HG02870 (cell line): Measurements from ENCODE around the gene HECTD2.
"Not testable (repeated sequence)": the region's sequence is repeated elsewhere in the genome, so short reads cannot be mapped to it uniquely, and the experiment has no call there.

ENCODE experiments used
- ATAC-seq: cut with Tn5 transposase; IDR thresholded peaks from one replicate; pipeline ENCODE4 v1.9.1; 2021; ENCODE audit warnings: mild to moderate bottlenecking, moderate library complexity; ENCODE audit not compliant: unreplicated experiment

Gene HECTD2

GRCh38 chr10:91412354-91413087, 2.4 kb downstream of the HECTD2 start:
- no peak for ATAC-seq

- ATAC-seq: no peak
Measured at GRCh38 chr10:91415816-91416215, 5.7 kb downstream of the HECTD2 start.

- ATAC-seq: no peak
Measured at GRCh38 chr10:91416339-91416855, 6.3 kb downstream of the HECTD2 start.

GRCh38 chr10:91418416-91418815, 8.3 kb downstream of the HECTD2 start:
- no peak for ATAC-seq

GRCh38 chr10:91420868-91421267, 10.7 kb downstream of the HECTD2 start:
- ATAC-seq: no peak

DNA sequence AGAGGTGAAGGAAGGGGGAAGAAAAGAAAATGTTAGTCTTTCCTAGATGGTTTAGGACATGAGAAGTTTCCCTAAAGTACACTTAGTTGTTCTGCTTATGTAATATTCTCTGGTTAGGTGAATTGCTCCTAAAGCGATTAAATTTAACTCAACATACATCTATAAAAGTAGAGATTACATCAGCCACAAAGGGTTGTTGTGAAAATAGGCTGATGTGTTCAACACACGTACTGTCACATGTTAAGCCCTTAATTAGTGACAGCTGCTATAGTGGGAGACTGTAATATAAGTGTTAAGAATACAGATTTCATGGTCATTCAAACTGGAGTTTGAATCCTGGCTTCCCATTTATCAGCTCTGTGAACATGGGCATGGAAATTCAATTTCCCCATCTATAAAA, 12.8 kb downstream of the HECTD2 start:
- no peak for ATAC-seq

- peak; percentile 66 for ATAC-seq
Measured at GRCh38 chr10:91424016-91424415, 13.9 kb downstream of the HECTD2 start.

DNA sequence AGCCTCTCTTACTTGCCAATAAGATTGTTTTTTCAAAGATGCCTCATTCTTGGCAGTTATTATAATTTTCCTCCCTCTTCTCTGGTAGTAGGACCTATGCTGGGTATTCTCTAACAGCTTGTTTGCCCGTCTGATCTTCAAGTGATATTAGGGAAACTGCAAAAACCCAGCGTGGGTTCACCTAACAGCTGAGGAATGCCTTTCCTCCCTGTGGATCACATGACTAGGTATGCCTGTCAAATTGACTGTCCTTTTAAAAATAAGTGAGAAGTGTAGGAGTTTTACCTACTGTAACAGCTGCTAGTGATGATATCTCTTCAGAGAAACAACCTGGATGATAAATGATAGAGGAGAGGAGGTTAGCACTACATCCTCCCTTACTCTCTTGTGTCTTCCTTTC, 22.0 kb downstream of the HECTD2 start:
- no peak for ATAC-seq

GRCh38 chr10:91433620-91434019, 23.5 kb downstream of the HECTD2 start:
- no peak for ATAC-seq

DNA sequence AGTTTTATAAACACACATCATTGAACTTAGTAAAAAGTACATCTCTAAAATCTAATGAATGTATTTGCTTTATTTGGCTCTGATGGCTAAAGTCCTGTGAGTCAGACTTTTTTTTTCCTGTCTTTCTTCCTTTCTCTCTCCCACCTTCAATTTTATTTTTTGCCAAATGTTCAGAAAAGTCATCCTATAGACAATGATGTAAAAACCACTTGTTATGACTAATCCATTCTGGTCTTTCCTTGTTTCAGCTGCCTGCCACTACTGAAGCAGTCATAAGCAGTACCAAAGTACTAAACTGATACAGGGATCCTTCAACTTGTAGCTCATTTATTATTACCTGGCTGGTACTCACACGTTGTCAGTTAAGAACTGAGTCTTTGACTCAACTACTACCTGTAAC, 23.9 kb downstream of the HECTD2 start:
- ATAC-seq: no peak

DNA sequence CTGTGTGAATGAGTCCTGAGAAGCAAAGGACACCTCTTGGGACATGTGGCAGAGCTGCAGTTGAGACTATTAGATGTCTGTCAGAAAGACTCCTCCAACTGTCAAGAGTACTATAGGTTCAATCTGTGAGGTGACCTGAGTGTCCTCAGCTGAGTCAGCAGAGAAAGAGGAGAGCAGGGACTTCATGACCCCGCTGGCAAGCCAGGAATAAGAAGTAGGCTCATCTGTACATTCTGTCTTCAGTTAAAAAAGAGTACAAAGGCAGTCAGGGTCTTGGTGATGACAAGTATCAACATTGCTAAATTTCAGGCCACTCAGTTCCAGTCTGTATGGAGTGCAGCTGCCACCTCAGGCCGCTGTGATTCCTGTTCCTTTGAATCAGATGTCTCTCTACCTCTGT, 25.1 kb downstream of the HECTD2 start:
- no peak for ATAC-seq

- ATAC-seq: not testable (repeated sequence)
Measured at GRCh38 chr10:91438228-91438627, 28.1 kb downstream of the HECTD2 start.

DNA sequence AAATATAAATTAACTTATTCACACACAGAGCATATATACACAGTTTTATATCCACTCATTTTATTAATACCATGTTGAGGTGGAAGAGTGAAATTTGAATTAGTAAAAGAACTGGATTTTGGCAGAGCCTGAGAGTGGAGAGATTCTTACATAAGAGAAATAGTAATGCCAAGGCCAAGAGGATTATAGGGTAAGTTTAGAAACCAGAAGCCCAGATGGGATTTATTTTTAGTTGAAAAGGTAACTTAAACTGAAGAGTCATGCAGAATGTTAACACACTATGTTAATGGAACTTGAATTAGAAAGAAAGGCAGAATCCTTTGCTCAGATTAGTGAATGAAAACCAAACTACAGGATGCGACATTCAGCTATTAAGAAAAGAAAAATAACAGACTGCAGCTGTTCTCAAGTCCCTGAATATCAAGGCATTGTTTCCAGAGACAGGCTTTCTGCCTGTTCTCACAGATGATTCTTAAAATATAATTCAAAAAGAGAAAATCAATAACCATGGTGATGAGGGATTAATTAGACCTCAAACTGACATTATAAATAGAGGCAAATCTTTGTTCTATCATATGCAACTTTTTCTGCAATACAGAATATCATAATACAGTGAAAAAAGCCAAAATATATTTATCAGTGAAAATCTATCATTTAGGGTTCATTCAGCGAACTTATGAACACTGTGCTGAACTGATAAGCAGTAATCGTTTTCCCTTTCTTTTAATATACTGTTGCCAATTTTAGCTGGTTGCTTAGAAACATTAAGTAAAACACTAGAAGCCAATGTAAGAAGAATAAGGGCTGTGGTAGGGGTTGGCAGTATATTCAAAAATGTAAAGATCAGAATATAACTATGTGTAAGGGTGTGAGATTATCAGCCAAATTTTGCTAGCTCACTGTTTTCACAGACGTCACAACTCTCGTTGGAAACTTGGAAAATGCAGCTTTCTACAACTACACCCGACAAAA, 34.4 kb downstream of the HECTD2 start:
- no peak for ATAC-seq

GRCh38 chr10:91452063-91452462, 41.9 kb downstream of the HECTD2 start:
- ATAC-seq: no peak

DNA sequence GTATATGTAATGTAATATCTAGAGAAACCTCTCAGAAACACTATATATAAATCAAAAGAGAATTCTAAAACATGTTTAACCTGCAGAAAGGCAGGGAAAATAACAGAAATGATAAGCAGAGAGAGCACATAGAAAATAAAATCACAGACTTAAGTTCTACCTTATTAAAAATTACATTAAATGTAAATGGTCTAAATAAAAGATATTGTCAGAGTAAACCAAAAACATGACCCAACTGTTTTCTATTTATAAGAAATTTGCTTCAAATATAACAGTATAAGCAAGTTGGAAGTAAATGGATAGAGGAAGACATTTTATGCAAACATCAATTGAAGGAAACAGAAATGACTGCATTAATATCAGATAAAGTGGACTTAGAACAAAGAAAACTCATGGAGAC, 43.4 kb downstream of the HECTD2 start:
- ATAC-seq: no peak

- not testable (repeated sequence) for ATAC-seq
Measured at GRCh38 chr10:91455135-91455534, 45.0 kb downstream of the HECTD2 start.

DNA sequence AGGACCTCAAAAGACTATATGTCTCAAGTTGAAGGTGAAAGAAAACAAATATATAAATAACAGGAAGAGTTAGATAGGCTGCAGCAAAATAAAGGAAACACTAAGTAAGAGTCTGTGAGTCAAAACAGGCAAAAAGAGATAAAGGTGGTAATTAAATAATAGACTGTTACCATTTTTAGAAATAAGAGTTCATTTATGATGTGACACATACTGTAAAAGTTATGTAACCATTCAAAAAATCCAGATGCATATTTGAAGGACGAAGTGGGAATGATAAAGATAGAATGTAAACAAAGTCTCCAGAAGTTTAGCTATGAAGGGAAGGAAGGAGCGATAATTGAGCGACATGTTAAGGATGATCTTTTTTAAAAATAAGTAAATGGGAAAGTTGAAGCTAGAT, 50.5 kb downstream of the HECTD2 start:
- ATAC-seq: no peak

DNA sequence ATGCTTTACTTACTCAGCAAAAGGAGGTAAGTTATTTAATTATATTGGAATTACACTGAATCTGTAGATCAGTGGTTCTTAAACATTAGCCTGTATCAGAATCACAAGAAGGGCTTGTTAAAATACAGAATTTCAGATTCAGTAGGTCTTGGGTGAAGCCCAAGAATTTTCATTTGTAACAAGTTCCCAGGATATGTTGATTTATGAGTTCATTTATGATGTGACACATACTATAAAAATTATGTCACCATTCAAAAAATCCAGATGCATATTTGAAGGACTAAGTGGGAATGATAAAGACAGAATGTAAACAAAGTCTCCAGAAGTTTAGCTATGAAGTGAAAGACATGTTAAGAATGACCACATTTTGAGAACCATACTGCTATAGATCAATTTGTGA, 52.3 kb downstream of the HECTD2 start:
- ATAC-seq: no peak

DNA sequence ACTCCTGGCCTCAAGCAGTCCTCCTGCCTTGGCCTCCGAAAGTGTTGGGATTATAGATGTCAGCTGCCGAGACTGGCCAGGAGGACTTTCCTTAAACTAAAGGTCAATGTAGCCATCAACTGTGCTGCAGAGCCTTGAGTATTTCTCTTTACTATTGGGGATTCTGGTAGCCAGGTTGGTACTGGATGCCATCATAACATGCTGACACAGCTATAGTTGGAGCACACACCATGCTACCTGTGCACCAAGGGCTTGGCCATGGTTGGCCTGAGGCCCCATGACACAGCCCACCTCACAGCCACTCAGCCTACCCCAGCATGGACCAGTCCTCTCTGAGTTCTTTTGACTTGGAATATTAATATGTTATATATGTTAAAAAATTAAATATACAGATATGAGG, 54.4 kb downstream of the HECTD2 start:
- no peak for ATAC-seq

- no peak for ATAC-seq
Measured at GRCh38 chr10:91465261-91465660, 55.1 kb downstream of the HECTD2 start.

GRCh38 chr10:91467114-91467513, 57.0 kb downstream of the HECTD2 start:
- no peak for ATAC-seq

GRCh38 chr10:91471602-91472001, 61.5 kb downstream of the HECTD2 start:
- no peak for ATAC-seq
